ENCODE results near the gene ALPP.
"Not testable (repeated sequence)": the region's sequence is repeated elsewhere in the genome, so short reads cannot be mapped to it uniquely, and the experiment has no call there.

The ALPP gene

DNA sequence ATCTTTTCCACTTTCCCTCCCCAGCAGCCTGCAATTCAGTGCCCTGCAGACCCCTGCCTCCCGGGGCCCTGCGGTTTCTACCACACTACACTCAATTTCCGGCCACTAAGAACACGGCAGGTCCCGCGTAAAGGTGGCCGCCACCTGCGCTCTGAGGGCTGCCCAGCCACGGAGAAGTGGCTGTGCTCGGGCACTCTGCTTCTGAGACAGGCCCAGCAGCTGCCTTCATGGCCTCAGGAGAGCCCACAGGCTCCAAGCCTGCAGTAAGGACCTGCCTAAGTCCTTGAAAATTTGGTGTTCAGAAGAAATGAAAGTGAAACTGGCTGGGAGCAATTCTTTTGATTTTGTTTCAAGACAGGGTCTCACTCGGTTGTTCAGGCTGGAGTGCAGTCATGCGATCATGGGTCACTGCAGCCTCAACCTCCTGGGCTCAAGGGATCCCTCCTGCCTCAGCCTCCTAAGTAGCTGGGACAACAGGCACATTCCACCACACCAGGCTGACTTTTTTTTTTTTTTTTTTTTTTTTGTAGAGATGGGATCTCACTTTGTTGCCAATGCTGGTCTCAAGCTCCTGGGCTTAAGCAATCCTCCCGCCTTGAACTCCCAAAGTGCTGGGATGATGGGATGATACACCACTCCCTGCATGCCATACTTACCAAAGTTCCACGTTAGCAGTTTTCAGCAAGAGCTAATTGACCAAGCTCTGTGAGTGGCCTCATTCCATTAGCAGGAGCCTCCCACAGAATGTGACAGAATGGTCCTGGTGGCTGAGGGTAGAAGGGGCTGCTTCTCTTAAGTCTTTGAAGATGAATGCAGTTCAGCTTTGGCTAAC lies 14.6 kb upstream of the ALPP start:
- DNase-seq (ENCODE audit: low spot score), result no peak

GRCh38 chr2:232364806-232365594 lies 13.6 kb upstream of the ALPP start:
- DNase-seq (ENCODE audit: low spot score), result not testable (repeated sequence)

- DNase-seq (ENCODE audit: low spot score), result no peak
Measured at GRCh38 chr2:232365621-232366321, 12.8 kb upstream of the ALPP start.

GRCh38 chr2:232366461-232366860 lies 12.1 kb upstream of the ALPP start:
- not testable (repeated sequence) for DNase-seq (ENCODE audit: low spot score)

DNA sequence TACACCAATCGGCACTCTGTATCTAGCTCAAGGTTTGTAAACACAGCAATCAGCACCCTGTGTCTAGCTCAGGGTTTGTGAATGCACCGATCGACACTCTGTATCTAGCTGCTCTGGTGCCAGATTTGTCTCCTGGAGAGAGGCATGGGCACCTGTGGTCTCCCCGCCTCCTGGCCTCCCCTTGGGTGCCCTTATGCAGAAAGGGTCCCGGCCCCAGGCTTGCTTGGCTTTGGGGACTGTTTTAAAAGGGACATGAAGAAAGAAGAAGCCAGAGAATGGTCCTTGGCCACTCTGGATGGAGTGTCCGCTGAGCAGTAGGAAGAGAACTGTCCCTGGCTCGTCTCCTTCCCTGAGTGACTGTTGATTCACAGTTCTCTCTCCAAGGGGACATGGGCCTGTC lies 11.5 kb upstream of the ALPP start:
- DNase-seq (ENCODE audit: low spot score), result no peak

- no peak for DNase-seq (ENCODE audit: low spot score)
Measured at GRCh38 chr2:232367591-232368233, 10.8 kb upstream of the ALPP start.

DNA sequence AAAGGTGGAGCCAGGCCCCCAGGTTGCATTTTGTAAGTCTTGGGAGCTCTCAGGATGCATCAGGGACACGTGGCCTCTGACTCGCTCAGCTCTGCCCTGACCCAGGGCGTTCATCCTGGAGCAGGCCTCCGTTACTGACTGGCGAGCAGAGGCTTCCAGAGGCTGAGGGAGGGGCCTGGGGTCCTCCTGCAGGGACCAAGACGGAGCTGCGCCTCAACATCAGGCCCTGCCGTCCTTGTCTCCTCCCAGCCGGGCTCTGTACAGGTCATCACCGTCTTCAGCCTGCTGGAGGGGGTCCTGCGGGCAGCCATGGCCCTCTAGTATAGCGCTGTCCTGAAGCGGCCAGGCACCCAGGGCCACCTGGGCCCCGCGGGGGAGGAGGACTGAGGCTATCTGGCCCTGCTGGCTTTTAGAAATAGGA lies 10.2 kb upstream of the ALPP start:
- DNase-seq (ENCODE audit: low spot score), result no peak

DNA sequence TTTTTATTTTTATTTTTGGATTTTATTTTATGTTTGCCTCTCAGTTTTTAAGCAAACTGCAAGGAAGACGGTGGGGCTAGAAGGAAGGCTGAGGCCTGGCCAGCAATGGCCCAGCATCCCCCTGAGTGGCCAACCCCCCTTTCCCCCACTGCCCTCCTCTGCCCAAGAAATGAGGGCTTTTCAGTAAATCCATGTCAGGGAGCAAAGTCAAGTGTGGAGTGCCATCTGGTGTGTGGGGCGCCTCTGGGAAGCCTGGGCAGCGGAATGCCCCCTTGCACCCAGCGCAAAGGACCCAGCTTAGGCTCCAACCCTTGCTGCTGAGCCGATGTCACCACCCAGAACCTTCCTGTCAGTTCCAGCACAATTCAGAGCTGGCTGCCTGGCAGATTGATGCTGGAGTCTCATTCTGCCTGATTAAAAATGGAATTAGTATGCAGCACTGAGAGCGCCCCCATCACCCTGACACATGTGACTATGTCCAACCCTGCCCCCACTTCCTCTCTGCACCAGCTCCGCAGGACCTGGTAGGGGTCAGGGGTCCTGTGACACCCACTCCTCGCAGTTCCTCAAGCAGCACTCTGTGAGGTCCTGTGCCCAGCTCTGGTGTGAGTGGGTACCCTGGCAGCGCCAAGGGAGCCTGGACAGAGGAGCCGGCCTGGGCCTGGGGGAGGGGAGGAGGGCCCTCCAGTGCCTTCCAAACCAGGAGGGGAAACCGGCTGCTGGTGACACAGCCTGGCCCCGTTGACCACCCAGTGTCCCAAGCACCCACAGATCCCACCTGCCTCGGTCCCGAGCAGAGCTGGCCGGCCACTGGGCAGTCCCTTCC lies 9.2 kb upstream of the ALPP start:
- peak; percentile 5 for DNase-seq (ENCODE audit: low spot score)

GRCh38 chr2:232370007-232370406 lies 8.5 kb upstream of the ALPP start:
- DNase-seq (ENCODE audit: low spot score), result not testable (repeated sequence)

- DNase-seq (ENCODE audit: low spot score), result no peak
Measured at GRCh38 chr2:232372231-232373208, 6.0 kb upstream of the ALPP start.

- DNase-seq (ENCODE audit: low spot score), result peak; percentile 12
Measured at GRCh38 chr2:232374356-232374755, 4.2 kb upstream of the ALPP start.

- no peak for DNase-seq (ENCODE audit: low spot score)
Measured at GRCh38 chr2:232375164-232375563, 3.4 kb upstream of the ALPP start.

- DNase-seq (ENCODE audit: low spot score), result no peak
Measured at GRCh38 chr2:232376260-232376659, 2.3 kb upstream of the ALPP start.

DNA sequence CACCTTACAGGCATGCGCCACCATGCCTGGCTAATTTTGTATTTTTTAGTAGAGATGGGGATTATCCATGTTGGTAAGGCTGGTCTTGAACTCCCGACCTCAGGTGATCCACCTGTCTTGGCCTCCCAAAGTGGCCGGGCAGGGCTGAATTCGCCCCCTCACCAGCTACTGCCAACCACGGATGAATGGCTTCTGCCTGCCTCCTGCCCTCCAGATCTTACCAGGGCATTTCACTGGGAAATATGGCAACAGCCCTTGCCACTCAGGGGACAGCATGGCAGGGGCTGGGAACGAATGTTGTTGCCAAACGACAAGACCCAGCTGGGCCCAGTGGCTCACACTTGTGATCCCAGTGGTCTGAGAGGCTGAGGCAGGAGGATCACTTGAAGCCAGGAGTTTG lies 1.8 kb upstream of the ALPP start:
- no peak for DNase-seq (ENCODE audit: low spot score)

DNA sequence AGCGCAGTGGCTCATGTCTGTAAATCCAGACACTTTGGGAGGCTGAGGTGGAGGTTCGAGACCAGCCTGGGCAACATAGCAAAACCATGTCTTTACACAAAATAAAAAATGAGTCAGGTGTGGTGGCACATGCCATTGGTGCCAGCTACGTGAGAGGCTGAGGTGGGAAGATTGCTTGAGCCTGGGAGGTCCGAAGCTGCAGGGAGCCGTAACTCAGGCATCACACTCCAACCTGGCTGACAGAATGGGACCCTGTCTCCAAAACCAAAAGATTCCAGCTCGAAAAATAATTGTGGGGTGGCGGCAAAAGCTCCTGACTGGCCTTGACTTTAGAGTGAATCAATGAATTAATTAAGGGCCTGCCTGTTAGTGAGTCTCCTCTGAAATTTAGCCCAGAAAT lies 1.2 kb upstream of the ALPP start:
- no peak for DNase-seq (ENCODE audit: low spot score)

GRCh38 chr2:232377841-232378734 lies 463 bp upstream of the ALPP start:
- DNase-seq (ENCODE audit: low spot score), result no peak

DNA sequence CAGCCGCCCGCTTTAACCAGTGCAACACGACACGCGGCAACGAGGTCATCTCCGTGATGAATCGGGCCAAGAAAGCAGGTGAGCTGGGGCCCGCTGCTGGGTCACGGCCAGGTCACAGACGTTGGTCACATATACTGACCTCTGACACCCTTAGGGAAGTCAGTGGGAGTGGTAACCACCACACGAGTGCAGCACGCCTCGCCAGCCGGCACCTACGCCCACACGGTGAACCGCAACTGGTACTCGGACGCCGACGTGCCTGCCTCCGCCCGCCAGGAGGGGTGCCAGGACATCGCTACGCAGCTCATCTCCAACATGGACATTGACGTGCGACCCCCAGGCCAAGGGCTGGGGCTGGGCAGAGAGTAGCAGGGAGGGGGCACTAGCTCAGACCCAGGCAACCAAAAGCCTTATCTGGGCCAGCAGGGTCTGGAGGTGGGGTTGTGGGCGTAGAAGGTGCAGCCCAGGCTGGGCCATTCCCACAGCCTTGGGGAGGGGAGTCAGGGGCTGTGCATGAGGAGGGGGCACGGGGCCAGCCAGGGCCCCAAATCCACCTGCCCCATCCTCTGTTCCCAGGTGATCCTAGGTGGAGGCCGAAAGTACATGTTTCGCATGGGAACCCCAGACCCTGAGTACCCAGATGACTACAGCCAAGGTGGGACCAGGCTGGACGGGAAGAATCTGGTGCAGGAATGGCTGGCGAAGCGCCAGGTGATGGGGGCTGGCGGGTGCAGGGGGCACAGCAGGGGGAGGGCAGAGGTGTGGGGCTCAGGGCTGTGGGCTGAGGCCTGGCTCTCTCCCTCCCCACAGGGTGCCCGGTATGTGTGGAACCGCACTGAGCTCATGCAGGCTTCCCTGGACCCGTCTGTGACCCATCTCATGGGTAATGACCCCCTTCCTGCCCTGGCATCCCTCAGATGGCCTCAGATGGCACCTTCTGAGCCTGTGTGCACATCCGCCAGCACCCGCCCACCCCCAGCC lies 1.3 kb downstream of the ALPP start:
- not testable (repeated sequence) for DNase-seq (ENCODE audit: low spot score)

Measured in putamen (tissue), 1 donor.